Right hindlimb (tissue), 1 donor: ENCODE measurements around the gene ADH1C.
A peak's percentile ranks its signal among the peaks of the same experiment; 100 is the strongest.
"Not testable (repeated sequence)": the region's sequence is repeated elsewhere in the genome, so short reads cannot be mapped to it uniquely, and the experiment has no call there.

Source experiments
- DNase-seq: peaks from one replicate; pipeline ENCODE4 v3.0.0-alpha.2; 2018

Gene ADH1C

DNA sequence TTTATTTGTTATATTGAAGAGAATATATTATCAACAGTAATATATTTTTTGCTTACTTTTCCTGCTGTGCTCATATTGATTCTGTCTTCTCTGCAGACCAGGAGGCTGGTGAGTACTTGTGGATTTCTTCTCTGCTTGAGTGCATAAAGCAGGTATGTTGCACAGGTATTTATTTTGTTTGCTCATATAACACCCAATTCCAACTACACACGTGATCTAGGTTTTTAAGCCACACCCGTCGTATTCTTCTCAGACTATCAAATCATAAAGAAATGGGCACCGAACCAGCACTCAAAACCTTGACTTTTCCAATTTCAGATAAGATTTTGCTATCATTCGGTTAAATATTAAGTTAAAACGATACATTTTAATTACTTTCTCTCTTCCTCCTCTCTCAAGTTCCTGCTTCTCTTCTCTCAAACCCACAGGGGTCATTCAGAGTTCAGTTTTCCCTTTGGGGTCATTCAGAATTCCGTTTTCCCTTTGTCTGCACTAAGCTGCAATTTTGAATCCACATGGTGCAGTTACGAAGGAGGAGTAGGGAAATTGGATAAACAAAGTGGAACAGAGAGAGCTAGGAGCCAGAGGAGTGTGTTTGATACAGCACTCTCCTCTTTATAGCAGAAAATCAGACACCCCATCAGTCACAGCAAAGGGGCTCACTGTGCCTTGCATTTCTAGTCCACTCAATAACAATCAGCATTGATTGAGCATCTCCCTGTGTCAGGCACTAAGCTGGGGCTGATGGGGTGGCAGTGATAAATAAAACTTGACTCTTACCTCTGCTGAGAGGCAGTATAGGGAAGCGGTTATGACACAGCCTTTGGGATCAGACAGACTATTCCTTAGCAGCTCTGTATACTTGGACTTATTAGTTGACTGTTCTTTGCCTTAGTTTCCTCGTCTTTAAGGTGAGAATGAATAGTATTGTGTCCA, at the start of gene ADH1C:
TSS of gene ADH1C (minus strand) at position 145 of the 936 bp plus-strand sequence. CDS start at position 74, 71 bp downstream.
- DNase-seq = peak; percentile 47

DNA sequence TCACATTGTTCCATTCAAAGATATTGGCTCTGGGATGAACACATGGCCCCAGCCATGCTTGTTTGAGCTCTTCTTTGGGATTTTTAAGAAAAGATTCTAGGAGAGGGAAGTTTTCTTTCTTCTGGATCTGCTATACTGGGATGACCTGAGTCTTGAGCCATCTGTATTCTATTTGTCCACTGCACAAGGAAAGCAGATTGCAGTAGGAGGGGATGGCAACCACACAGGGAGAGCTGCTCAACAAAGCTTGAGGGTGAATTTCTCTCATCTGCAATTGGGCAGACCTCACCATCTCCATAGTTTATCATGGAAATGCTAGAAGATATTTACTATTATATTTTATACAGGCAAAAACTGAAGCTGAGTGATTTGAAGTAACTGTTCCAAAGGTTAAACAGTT, 48.3 kb upstream of the ADH1C start:
- DNase-seq = no peak

DNA sequence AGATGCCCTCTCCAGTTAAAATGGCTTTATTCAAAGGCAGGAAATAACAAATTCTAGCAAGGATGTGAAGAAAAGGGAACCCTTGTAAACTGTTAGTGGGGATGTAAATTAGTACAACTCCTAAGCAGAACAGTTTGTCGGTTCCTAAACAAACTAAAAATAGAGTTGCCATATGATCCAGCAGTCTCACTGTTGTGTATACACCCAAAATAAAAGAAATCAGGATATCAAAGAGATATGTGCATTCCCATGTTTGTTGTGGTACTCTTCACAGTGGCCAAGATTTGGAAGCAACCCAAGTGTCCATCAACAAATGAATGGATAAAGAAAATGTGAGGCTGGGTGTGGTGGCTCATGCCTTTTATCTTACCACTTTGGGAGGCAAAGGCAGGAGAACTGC, 46.5 kb upstream of the ADH1C start:
- no peak for DNase-seq

- DNase-seq = no peak
Measured at GRCh38 chr4:99395595-99396364, 43.2 kb upstream of the ADH1C start.

DNA sequence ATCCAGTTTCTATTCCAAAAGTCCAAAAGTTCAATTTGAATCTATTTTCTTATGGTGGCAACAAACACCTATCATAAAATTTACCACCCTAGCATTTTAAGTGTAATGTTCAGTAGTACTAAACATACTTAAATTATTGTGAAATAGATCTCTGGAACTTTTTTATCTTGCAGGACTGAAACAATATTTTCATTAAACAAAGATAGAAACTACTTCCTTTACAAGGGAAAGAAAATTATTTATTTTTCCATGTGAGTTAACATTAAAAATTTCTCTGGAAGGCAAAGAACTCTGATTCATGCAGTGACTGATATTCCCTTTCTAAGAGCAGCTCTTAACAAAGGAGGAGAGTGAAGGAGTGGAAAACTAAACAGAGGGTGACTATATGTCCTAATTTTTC, 42.4 kb upstream of the ADH1C start:
- DNase-seq = no peak

GRCh38 chr4:99390055-99390454, 37.5 kb upstream of the ADH1C start:
- DNase-seq = no peak

- DNase-seq = no peak
Measured at GRCh38 chr4:99389606-99390005, 37.1 kb upstream of the ADH1C start.

- peak; percentile 62 for DNase-seq
Measured at GRCh38 chr4:99383833-99384392, 31.4 kb upstream of the ADH1C start.

GRCh38 chr4:99383399-99383798, 30.9 kb upstream of the ADH1C start:
- no peak for DNase-seq

GRCh38 chr4:99382745-99383360, 30.3 kb upstream of the ADH1C start:
- DNase-seq = no peak

GRCh38 chr4:99381588-99382175, 29.1 kb upstream of the ADH1C start:
- DNase-seq = no peak

DNA sequence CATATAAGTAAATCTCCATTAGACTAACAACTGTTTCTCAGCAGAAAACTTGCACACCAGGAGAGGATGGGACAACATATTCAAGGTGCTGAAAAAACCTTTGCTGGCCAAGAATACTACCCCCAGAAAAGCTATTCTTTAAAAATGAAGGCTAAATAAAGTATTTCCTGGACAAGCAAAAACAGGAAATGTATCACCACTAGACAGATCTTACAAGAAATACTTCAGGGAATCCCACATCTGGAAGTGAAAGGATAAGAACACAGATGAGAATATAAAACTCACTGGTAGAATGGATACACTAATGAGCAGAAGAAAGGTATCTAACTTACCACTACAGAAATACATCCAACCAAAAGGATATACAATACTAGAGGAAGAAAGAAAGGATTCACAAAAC, 27.0 kb upstream of the ADH1C start:
- no peak for DNase-seq

DNA sequence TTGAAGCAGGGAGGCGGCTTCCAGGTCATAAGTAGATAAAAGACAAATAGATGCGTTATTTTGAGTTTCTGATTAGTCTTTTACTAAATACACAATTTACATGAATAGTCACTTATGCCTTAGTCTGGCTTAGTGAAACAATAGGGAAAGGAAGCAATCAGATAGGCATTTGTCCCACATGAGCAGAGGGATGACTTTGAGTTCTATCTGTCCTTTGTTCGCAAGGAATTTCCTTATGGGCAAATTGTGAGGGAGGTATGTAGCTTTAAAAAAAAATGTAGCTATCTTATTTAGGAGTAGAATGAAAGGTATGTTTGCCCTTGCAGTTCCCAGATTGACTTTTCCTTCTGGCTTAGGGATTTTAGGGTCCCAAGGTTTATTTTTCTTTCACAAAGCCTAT, 26.3 kb upstream of the ADH1C start:
- no peak for DNase-seq

DNA sequence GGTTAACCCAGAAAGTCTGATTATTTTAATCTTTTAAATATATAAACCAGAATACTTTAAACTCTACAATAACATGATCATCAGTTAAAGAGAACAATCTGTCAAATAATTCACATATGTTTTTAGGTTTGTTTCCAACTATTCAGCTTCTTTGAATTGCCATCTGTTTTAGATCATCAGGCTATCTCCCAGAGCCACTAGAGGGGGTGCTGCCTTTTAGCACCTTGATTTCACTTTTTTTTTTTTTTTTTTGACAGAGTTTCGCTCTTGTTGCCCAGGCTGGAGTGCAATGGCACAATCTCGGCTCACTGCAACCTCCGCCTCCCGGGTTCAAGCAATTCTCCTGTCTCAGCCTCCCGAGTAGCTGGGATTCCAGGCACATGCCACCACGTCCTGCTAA, 24.8 kb upstream of the ADH1C start:
- DNase-seq = not testable (repeated sequence)

DNA sequence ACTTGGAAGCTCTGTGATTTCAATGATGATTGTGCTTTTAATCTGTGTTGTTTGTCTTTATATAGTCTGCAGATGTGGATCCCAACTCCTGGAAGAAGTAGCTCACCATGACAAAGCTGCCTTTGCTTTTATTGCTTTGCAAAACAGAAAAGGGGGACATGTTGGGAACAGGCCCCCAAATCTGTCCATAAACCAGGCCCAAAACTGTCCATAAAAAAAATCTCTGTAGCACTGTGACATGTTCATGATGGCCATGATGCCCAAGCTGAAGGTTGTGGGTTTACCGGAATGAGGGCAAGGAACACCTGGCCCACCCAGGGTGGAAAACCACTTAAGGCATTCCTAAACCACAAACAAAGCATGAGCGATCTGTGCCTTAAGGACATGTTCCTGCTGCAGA, 19.9 kb upstream of the ADH1C start:
- not testable (repeated sequence) for DNase-seq

GRCh38 chr4:99367817-99368216, 15.3 kb upstream of the ADH1C start:
- DNase-seq = not testable (repeated sequence)

GRCh38 chr4:99366491-99366890, 13.9 kb upstream of the ADH1C start:
- DNase-seq = no peak

DNA sequence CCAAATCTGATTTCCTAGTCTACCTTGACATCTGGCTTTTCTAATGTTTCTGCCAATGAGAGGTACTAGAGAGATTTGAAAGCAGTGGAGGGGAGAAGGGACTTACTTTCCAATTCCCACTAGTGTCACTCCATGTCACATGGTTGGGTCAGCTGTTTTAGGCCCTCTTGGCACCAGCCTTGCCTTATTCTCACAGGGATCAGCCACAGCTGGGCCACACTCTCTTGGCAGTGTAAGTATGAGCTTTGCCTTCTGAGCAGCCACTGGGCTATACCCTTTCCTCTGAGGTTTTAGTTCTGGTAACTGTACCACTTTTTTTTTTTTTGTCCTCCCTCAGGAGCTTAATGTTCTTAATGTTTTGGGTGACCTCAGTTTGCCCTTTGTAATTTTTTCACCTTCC, 10.2 kb upstream of the ADH1C start:
- DNase-seq = no peak

- DNase-seq = no peak
Measured at GRCh38 chr4:99361899-99362275, 9.3 kb upstream of the ADH1C start.

DNA sequence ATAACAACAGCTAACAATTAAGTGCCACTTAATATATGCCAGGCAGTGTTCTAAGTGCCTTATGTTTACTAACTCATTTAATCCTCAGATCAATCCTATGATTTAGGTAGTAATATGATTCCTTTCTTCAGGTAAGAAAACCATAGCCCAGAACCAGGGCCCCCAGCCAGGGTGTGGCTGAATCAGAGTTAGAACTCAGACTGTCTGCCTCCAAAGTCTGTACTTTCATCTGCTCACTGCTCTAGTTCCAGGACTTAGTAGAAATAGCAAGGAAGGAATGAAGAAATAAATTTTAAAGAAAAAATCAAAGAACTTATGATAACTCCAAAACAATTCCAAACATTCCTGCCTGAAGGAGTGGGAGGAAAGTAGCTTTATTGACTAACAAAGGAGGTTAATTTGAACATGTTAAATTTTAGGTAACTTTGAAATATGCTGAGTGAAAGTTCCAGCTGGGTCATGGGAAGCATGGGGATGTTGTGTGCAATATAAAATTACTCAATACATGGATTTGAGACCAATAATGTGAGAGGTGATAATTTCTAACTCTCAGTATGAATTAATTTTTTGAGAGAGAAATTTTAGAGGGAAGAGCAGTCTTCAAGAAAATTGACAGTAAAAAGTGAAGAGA, 8.8 kb upstream of the ADH1C start:
- no peak for DNase-seq

GRCh38 chr4:99359480-99360204, 7.1 kb upstream of the ADH1C start:
- DNase-seq = no peak

DNA sequence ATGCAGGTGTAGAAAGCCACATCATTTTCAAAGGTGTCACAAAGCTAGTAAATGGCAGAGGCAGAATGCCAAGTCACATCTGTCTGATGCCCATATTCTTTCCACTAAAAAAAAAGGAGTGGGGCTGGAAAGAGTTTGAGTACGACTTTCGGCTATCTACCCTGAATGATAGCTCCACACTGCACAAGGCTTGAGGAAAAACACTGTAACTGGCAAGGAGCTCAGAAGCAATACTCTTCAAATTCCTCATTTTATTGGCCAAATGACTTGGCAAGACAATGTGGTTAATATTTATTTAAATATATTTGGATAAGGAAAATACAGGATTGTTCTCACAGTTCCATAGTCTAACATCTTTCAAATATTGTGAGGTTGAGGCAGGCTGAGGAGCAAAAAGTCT, 5.4 kb upstream of the ADH1C start:
- no peak for DNase-seq
